ENCODE results near the gene MYCN.
A peak's percentile ranks its signal among the peaks of the same experiment; 100 is the strongest.
"Not testable (repeated sequence)": the region's sequence is repeated elsewhere in the genome, so short reads cannot be mapped to it uniquely, and the experiment has no call there.

MYCN gene

DNA sequence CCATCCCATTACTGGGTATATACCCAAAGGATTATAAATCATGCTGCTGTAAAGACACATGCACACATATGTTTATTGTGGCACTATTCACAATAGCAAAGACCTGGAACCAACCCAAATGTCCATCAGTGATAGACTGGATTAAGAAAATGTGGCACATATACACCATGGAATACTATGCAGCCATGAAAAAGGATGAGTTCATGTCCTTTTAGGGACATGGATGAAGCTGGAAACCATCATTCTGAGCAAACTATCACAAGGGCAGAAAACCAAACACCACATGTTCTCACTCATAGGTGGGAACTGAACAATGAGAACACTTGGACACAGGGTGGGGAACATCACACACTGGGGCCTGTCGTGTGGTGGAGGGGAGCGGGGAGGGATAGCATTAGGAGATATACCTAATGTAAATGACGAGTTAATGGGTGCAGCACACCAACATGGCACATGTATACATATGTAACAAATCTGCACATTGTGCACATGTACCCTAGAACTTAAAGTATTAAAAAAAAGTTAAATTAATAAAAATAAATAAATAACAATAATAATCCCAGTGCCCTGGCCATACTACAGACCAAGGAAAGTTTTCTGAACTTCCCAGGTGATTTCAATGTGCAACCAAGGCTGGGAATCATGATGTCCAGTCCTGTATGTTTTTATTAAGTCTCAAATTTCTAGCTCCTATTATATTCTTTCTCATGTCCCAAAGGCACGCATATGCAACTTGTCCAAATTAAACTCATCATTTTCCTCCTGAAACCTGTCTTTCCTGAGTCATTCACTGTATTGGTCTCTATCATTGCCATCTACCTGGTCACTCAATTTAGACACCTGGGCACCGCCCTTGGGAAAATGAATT lies 23.0 kb downstream of the MYCN start:
- DNase-seq = not testable (repeated sequence)

- no peak for DNase-seq
Observed at GRCh38 chr2:15963977-15964670, 23.8 kb downstream of the MYCN start.

DNA sequence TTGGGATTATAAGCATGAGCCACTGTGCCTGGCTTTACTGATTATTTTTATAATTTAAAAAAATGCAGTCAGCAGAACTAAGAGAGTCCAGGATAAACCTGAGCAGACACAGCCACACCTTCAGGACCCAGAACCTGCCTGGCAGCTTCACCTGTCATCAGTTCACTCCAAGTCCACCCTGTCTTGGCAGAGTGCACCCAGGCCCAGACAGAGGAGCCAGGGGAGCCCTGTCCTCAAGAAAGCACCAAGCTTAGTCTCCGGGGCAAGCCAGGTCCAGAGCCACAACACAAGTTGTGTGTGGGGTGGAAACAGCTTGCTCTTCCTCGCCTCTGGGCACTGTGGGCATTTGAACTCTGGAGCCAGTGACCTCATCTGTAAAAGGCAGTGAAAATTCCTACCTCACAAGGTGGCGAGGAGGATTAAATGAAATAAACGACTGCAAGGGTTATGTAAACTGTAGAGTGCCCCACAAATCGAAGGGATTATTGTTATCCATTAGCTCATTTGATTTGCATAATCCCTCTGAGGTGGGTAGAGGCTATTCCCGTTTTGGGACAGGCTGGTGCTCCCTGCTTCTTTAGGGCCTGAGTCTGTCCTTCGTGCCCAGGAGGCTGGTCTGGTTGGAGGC lies 24.7 kb downstream of the MYCN start:
- no peak for DNase-seq

DNA sequence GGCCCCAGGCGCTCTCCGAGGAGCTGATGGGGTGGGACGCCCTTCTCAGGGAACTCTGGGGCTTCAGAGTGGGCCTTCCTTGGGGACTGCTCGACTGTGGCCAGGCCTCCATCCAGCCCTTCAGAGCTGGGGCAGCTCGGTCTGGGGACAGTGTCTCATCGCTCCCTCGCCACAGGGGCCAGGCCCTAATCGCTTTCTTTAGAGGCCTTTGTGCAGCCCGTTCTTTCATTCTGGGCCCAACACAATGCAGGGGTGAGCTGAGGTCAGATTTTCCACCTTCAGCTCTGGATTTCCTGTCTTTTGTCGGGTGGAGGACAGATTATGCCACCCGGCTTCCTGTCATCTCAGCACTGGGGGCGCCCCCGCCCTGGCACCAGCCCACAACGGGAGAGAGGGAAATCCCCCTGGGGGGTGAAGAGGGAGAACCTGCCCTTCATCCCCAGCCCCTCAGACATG lies 25.2 kb downstream of the MYCN start:
- DNase-seq = no peak

- no peak for DNase-seq
Observed at GRCh38 chr2:15967415-15968279, 27.3 kb downstream of the MYCN start.

- DNase-seq = no peak
Observed at GRCh38 chr2:15968280-15969178, 28.2 kb downstream of the MYCN start.

- DNase-seq = no peak
Observed at GRCh38 chr2:15969214-15969613, 28.9 kb downstream of the MYCN start.

GRCh38 chr2:15970701-15971100 lies 30.4 kb downstream of the MYCN start:
- no peak for DNase-seq

DNA sequence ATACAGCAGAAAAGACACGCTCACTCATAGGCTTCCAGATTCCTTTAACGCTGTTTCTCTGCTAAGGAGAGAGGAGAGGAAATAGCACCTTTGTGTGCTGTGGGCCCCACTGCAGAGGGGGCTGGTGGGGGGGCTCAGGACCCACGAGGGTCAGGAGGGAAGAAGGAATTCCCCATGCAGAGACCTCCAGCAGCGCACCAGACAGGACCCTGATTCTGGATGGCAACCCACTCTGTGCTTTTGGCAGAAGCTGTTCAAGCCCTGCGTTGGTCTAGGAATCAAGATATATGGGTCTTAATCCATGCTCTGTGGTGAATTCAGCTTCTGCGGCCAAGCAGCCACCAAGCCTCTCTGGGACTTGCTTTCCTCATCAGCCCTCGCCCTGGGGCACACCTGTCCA lies 31.0 kb downstream of the MYCN start:
- no peak for DNase-seq

- no peak for DNase-seq
Observed at GRCh38 chr2:15971831-15972522, 31.6 kb downstream of the MYCN start.

DNA sequence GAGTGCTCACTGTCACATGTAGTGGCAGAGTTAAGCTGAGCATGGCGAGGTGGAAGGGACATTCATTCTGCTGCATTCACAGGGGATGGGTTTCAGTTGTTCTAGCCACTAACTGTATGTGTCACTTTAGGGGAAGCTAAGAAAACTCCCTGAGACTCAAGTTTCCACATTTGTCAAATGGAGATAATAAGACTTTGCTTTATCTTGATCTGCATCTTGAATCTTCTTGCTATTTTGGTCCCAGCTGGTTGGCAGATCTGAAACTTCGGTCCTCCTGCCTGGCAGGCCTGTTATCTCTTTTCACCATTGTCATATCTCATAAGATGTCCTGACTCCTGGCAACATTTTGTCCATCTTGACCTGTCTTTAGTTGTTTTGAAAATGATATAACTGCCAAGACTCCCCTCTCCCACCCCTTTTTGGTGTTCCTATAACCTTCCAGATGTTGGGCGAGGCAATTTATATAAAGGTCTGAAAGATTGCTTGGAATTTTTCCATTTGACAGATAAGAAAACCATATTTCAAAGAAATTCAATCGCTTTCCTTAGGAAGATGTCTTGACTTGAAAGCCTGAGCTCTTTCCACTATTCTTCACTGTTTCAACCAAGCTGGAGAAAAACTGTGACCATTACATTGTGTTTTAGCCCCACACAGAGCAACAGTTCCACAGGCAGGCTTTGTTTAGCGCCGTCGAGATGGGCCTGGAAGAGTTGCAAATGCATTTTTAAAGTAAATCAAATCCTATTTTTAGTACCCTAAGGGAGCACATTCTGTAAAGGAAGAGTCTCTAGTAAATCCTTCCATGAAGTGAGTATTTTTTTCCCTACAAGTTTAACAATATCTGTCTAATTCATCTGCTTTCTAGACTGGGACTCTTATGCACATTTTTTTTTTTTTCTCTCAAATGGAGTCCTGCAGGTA lies 33.4 kb downstream of the MYCN start:
- DNase-seq = no peak

GRCh38 chr2:15974565-15975260 lies 34.4 kb downstream of the MYCN start:
- DNase-seq = no peak

- peak; percentile 38 for DNase-seq
Observed at GRCh38 chr2:15975261-15975600, 34.9 kb downstream of the MYCN start.

DNA sequence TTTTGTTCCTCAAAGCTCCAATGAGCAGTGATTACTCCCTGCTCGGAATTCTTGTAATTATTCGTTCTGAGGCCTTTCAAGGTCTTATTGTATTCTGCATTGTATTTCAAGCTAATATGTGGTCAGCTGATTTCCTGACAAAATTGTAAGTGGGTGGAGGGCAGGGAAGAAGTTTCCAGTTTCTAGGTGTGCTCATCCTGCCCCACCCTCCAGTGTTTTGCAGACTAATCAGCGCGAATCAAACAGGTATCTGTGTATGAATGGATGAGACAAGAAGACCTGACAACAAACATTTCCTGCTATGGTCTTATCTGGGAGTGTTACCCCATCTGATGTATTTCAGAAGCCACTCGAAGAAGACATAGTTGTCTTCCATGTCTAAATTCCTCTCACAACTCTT lies 35.3 kb downstream of the MYCN start:
- DNase-seq = no peak

DNA sequence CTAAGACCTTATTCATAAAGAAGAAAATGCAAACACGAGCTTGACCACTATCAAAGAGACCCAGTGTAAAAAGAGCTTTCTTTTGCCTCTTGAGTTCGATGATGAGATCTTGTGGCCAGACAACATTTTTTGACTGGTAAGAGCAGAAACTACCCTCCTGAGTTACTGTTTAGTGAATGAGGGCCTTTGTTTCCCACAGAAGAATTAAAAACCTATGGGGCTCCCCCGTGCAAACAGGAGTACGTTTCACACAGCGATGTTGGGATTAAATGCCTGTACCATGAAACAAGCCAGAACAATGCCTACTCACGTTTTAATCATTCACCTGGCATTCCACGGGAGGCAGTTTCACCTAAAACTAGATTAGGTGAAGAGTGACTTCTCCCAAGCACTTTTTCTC lies 36.0 kb downstream of the MYCN start:
- DNase-seq = no peak

GRCh38 chr2:15979051-15979758 lies 38.9 kb downstream of the MYCN start:
- no peak for DNase-seq

DNA sequence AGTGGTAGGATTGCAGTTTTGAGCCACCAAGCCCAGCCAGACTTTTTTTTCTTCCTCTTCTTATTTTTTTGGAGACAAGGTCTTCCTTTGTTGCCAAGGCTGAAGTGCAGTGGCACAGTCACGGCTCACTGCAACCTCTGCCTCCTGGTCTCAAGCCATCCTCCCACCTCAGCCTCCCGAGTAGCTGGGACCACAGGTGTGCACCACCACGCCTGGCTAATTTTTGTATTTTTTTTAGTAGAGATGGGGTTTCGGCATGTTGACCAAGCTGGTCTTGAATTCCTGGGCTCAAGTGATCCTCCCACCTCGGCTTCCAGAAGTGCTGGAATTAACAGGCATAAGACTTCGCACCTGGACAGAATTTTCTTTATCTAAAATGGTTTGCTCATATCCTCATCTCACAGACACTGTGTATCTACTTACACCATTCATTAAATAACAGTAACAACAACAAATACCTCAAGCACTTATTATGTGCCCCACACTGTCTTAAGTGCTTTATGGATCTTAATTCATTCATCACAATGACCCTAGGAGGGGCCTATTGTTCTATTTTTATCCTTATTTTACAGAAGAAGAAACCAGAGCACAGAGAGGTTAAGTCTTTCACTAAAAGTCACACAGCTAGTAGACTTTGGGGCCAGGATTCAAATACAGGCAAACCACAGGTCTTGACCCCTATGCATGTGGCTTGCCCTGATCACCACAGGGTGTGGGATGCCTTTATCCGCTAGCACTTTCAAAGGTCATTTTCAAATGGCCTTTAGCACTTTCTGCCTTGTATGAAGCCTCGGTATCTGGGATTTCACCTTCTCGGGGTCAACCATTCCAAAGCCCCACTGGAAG lies 39.6 kb downstream of the MYCN start:
- no peak for DNase-seq

DNA sequence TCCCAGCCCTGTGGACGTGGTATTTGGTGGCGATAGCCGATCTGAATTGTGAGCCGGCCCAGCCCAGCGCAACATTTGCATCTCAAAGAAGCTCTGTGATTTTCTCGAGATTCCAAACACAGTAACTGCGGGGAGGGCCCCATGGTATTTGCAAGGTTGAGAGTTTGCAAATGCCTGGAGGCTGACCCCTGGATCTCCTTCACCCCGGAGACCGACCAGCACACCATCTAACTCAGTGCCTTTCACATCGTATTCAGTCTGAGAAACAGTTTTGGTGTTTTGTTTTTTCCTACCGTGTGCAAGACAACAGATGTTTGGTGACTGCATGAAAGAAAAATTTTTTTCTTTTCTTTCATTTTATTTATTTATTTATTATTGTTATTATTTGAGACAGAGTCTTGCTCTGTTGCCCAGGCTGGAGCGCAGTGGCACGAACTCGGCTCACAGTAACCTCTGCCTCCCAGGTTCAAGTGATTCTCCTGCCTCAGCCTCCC lies 40.3 kb downstream of the MYCN start:
- DNase-seq = no peak

All from MV-4-11 (cell line).